Thoracic aorta (tissue), 2 donors: Measurements from ENCODE around the gene MAML3. TPM values are rescaled to one million over a fixed set of nuclear protein-coding genes. Genes with fewer than 3 reads are reported as not detected.

ENCODE experiments used
- ATAC-seq: fragments of 150-250 bp; one replicate; pipeline ENCODE4 v1.8.0; 2017; ENCODE audit warnings: low read depth; ENCODE audit not compliant: insufficient number of reproducible peaks, low FRiP score
- DNase-seq: peaks from one replicate; pipeline ENCODE4 v3.0.0-alpha.2; 2020; ENCODE audit warnings: low spot score
- H3K27ac ChIP-seq, 2 donors: fragments of 200-600 bp; sonication (generic); 1 replicate in 1 of 2; 2 replicates in 1 of 2; pipeline ENCODE4 v1.5.1; 2016; ENCODE audit warnings: mild to moderate bottlenecking in 2 of 2, moderate library complexity in 2 of 2
- H3K27me3 ChIP-seq: fragments of 200-600 bp; sonication (generic); replicated peaks from 2 replicates; pipeline ENCODE4 v1.6.0; 2016; ENCODE audit warnings: mild to moderate bottlenecking; ENCODE audit not compliant: insufficient read depth
- H3K36me3 ChIP-seq: fragments of 200-600 bp; sonication (generic); one replicate; pipeline ENCODE4 v1.5.1; 2016
- H3K4me1 ChIP-seq, 2 donors: fragments of 200-600 bp; sonication (generic); 1 replicate in 1 of 2; 2 replicates in 1 of 2; pipeline versions ENCODE4 v1.5.1 to v1.6.0; 2016; ENCODE audit warnings: low read depth in 2 of 2, mild to moderate bottlenecking in 1 of 2; ENCODE audit not compliant: control insufficient read depth in 1 of 2
- H3K4me3 ChIP-seq: fragments of 200-600 bp; sonication (generic); 2 replicates; pipeline ENCODE4 v1.5.1; 2016; ENCODE audit warnings: mild to moderate bottlenecking
- H3K9me3 ChIP-seq: fragments of 200-600 bp; sonication (generic); 2 replicates; pipeline ENCODE4 v1.5.1; 2016
- total RNA-seq, 2 donors: library from RNA; depleted of rRNA; stranded (reverse); fragments of >200 nt; gene quantifications; one replicate each; pipeline versions ENCODE4 v1.1.0 to v1.2.3, GENCODE V29; 2016
- TF ChIP-seq, protein P1 (sequence below): fragments of 200-600 bp; sonication (generic); IDR thresholded peaks from one replicate; pipeline ENCODE4 v1.5.1; 2019; ENCODE audit warnings: antibody characterized with exemption

The MAML3 gene
- total RNA-seq, 2 donors from 2014 or later: 7.3 to 14.1 TPM

DNA sequence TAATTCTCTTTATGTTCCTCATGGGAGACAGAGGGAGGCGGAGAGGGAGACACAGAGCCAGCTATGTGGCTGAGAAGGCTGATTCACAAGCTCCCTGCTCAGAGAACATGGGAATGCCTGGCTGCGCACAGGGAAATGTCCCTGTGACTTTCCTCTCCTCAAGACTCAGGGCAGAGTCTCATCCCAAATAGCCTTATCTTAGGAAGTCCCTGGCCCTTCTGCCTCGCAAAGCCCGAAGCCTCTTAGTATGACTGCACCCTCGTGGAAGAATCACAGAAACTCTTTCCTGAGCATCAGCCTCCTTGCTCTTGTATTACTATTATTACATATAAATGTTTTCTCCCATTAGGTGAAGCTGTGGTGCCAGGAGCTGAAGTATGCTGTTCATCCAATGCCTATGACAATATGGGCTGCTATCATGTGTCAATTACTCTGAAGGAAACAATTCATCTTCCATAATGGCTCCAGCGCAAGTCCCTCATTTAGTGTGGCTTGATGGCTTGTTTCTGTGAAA, 257.8 kb downstream of the MAML3 start:
- H3K27me3 ChIP-seq: no peaks in the 10 kb centered on the region
- H3K27ac ChIP-seq: no peak overlapping the region
- ATAC-seq: no peak
- peaks cover 0 to 4% of the 10 kb centered on the region in 2 donors for H3K4me1 ChIP-seq
- H3K4me3 ChIP-seq: no peak overlapping the region
- TF ChIP-seq, protein P1, sequence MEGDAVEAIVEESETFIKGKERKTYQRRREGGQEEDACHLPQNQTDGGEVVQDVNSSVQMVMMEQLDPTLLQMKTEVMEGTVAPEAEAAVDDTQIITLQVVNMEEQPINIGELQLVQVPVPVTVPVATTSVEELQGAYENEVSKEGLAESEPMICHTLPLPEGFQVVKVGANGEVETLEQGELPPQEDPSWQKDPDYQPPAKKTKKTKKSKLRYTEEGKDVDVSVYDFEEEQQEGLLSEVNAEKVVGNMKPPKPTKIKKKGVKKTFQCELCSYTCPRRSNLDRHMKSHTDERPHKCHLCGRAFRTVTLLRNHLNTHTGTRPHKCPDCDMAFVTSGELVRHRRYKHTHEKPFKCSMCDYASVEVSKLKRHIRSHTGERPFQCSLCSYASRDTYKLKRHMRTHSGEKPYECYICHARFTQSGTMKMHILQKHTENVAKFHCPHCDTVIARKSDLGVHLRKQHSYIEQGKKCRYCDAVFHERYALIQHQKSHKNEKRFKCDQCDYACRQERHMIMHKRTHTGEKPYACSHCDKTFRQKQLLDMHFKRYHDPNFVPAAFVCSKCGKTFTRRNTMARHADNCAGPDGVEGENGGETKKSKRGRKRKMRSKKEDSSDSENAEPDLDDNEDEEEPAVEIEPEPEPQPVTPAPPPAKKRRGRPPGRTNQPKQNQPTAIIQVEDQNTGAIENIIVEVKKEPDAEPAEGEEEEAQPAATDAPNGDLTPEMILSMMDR: no peak
- DNase-seq: no peak
- H3K9me3 ChIP-seq: no peaks in the 10 kb centered on the region
- no peaks in the 10 kb centered on the region for H3K36me3 ChIP-seq

DNA sequence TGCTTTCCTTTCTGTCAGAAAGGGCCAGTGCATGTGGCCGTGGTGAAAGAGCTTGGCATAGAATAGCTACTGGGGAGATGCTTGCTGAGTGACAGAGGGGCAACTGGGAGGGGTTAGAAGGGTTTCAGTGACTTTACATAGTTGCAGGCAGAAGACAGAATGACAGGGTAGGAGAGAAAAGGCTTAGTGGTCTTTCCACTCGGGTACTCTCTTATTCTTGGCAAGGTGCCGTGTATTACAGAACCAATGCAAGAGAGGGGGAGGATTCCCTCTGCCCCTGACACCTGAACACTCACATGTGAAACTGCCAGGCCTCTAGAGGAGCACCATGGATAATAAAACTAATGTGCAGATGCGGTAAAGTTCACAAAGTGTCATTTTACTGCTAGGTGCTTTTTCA, 260.2 kb downstream of the MAML3 start:
- ATAC-seq (no peak), DNase-seq (no peak)
- Histone ChIP-seq H3K9me3 (no peaks in the 10 kb centered on the region), H3K36me3 (no peaks in the 10 kb centered on the region), H3K27me3 (no peaks in the 10 kb centered on the region), H3K4me3 (no peak overlapping the region), H3K27ac (no peak overlapping the region), H3K4me1 (no peaks in the 10 kb centered on the region)
- TF ChIP-seq, protein P1: no peak

DNA sequence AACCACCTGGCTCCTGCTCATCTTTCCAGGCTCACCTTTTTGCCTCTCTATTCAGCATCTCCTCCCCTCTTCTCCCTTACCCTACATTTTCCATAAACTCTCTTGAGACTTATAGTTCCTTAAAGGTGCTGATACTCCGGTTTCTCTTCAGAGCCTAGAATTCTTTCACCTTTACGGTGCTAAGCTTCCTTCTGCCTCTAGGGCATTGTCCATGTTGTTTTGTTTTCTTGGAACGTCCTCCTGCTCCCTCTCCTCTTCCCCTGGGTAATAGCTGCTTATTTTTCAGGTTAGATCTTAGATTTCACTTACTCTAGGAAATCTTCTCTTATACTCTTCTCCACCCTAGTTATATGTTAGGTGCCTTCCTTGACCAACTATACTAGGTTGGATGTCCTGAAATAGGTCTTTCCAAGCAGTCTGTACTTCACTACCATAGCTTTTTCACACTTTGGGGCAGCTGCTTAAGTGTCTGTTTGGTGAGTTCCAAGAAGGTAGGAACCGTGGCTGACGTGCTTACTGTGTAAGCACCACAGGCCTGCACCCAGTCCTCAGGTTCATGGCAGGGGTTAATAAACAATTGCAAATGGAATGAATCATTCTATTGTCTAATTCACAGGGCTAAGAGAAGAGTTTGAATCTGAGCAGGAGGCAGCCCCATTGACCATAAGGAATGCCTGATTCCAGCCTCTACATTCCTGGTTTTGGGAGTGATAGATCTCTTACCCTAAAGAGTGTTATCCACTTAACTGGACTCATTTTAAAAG, 260.8 kb downstream of the MAML3 start:
- H3K4me3 ChIP-seq: no peak overlapping the region
- TF ChIP-seq, protein P1: no peak
- no peaks in the 10 kb centered on the region for H3K4me1 ChIP-seq
- H3K36me3 ChIP-seq: no peaks in the 10 kb centered on the region
- H3K9me3 ChIP-seq: no peaks in the 10 kb centered on the region
- DNase-seq (no peak), ATAC-seq (no peak)
- H3K27ac ChIP-seq: no peak overlapping the region
- no peaks in the 10 kb centered on the region for H3K27me3 ChIP-seq

DNA sequence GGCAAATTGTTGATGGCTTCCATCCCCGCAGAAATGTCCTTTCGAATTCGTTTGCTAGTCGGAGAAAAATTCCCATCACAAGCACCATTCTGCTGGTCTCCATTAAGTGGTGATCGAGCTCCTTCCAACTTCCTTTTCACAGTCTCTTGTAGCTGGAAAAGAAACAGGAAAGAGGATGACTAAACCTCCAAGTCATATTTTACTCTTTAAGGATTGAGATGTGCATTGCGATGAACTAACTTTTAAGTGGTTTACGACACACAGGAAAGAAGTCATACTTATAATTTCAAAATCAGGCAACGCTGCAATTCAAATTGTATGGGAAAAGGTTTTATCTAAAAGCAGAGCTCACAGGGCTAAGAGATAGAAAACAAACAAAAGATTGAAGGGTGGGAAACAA, 263.2 kb downstream of the MAML3 start:
- Histone ChIP-seq H3K4me3 (no peak overlapping the region), H3K9me3 (no peaks in the 10 kb centered on the region), H3K4me1 (peaks cover 2 to 9% of the 10 kb centered on the region in 2 donors), H3K36me3 (no peaks in the 10 kb centered on the region), H3K27ac (no peak overlapping the region), H3K27me3 (no peaks in the 10 kb centered on the region)
- ATAC-seq (no peak), DNase-seq (no peak)
- TF ChIP-seq, protein P1: no peak

DNA sequence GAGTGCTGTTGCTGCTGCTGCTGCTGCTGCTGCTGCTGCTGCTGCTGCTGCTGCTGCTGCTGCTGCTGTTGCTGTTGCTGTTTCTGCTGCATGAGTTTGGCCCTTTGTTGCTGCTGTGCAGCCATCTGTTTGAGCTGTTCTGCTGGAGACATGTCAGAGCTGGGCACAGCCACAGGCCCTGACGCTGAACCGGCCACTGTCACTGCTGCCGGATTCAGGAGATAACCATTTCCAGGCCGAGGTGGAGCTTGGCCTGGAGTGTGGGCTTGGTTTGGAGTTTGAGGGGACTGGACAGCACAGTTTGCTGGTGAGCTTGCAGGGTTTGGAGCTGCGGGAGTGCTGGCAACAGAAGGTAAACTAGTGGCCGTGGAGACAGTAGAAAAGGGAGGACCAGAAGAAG, 264.1 kb downstream of the MAML3 start:
- TF ChIP-seq, protein P1: no peak
- DNase-seq: no peak
- Histone ChIP-seq H3K27me3 (no peaks in the 10 kb centered on the region), H3K36me3 (no peaks in the 10 kb centered on the region), H3K9me3 (no peaks in the 10 kb centered on the region), H3K27ac (no peak overlapping the region), H3K4me1 (peaks cover 2 to 9% of the 10 kb centered on the region in 2 donors), H3K4me3 (no peak overlapping the region)
- ATAC-seq: no peak
